HCT116 (cell line): ENCODE data around the gene ANKLE1. TPM values are rescaled to one million over a fixed set of nuclear protein-coding genes. Genes with fewer than 3 reads are reported as not detected.

Experiments
- ATAC-seq: fragments of 200-7000 bp; cut with Tn5 transposase; 2 replicates; pipeline ENCODE4 v1.9.1; 2020; ENCODE audit warnings: mild to moderate bottlenecking, moderate library complexity
- BruUV-seq: library from RNA; stranded (reverse); fragments of 400-500 nt; replicated peaks from 2 replicates; lab custom pipeline; 2021; lab: Mats Ljungman, UMichigan
- CTCF ChIA-PET: fragments of 300-600 bp; sonication (Branson Sonifier 250); formaldehyde crosslinking; loops from one replicate; lab custom pipeline; 2021; ENCODE audit warnings: antibody characterized with exemption; lab: Charles Lee
- POLR2A ChIA-PET: fragments of 300-600, 350-600 bp; sonication (Branson Sonifier 250); formaldehyde crosslinking; loops from one replicate; lab custom pipeline; 2021; ENCODE audit warnings: antibody characterized with exemption; lab: Charles Lee
- RAD21 ChIA-PET, 2 experiments: fragments of 300-600 bp; sonication (Branson Sonifier 250); formaldehyde crosslinking; loops; one replicate each; lab custom pipeline; 2023; ENCODE audit warnings: low total read pairs in 2 of 2; ENCODE audit not compliant: uncharacterized antibody in 2 of 2, unreplicated experiment in 2 of 2, low non-redundant PET in 1 of 2; lab: Charles Lee
- DNase-seq: peaks from one replicate; pipeline ENCODE4 v3.0.0-alpha.2; 2010; ENCODE audit warnings: low read depth, low spot score
- H2AFZ ChIP-seq: fragments of 200-600 bp; shearing (Covaris generic), sonication (generic); 2 replicates; pipeline ENCODE4 v1.6.1; 2017; ENCODE audit warnings: low read depth, mixed run types, mixed read lengths, antibody characterized with exemption, low read length; ENCODE audit not compliant: poor library complexity, severe bottlenecking
- H3K27ac ChIP-seq: 2 replicates; pipeline ENCODE4 v1.5.1; 2012; ENCODE audit warnings: low read depth, low read length
- H3K27me3 ChIP-seq: fragments of 200-600 bp; sonication (generic); 2 replicates; pipeline ENCODE4 v1.6.1; 2016; ENCODE audit warnings: mixed run types, low read length, mixed read lengths; ENCODE audit not compliant: insufficient read depth
- H3K36me3 ChIP-seq, 2 experiments: fragments of 200-500 bp in 1 of 2; fragments of 200-600 bp in 1 of 2; sonication (Bioruptor generic) in 1 of 2; sonication (generic) in 1 of 2; 2 replicates each; pipeline versions ENCODE4 v1.5.1 to v1.6.1; 2014 to 2016; ENCODE audit warnings: low read length in 2 of 2, inconsistent platforms in 1 of 2, mixed read lengths in 1 of 2, mixed run types in 1 of 2; ENCODE audit not compliant: insufficient read depth in 2 of 2, control insufficient read depth in 1 of 2
- H3K4me1 ChIP-seq, 2 experiments: fragments of 200-600 bp in 1 of 2; sonication (generic) in 1 of 2; 2 replicates each; pipeline versions ENCODE4 v1.5.1 to v1.6.1; 2012 to 2017; ENCODE audit warnings: low read length in 2 of 2, inconsistent platforms in 1 of 2, mild to moderate bottlenecking in 1 of 2, mixed read lengths in 1 of 2, mixed run types in 1 of 2, moderate library complexity in 1 of 2; ENCODE audit not compliant: insufficient read depth in 2 of 2, control insufficient read depth in 1 of 2
- H3K4me2 ChIP-seq: fragments of 200-600 bp; sonication (generic); 2 replicates; pipeline ENCODE4 v1.6.1; 2017; ENCODE audit warnings: mixed run types, low read length, mixed read lengths
- H3K4me3 ChIP-seq, 2 experiments: fragments of 200-600 bp in 1 of 2; sonication (generic) in 1 of 2; replicated peaks in 1 of 2; 2 replicates each; pipeline ENCODE4 v1.5.1; 2011 to 2016; ENCODE audit warnings: low read length in 2 of 2, control low read depth in 1 of 2, low read depth in 1 of 2, mild to moderate bottlenecking in 1 of 2, mixed read lengths in 1 of 2, mixed run types in 1 of 2
- H3K79me2 ChIP-seq: fragments of 200-600 bp; sonication (generic); 2 replicates; pipeline ENCODE4 v1.6.1; 2017; ENCODE audit warnings: mild to moderate bottlenecking, mixed run types, low read length, moderate library complexity, mixed read lengths; ENCODE audit not compliant: insufficient read depth
- H3K9ac ChIP-seq: fragments of 200-600 bp; sonication (generic); 2 replicates; pipeline ENCODE4 v1.6.1; 2016; ENCODE audit warnings: low read length, mixed read lengths
- H3K9me2 ChIP-seq: fragments of 200-600 bp; sonication (generic), shearing (Covaris generic); 2 replicates; pipeline ENCODE4 v1.6.1; 2017; ENCODE audit warnings: mixed run types, mild to moderate bottlenecking, moderate library complexity; ENCODE audit not compliant: insufficient read depth
- H3K9me3 ChIP-seq, 2 experiments: fragments of 200-500 bp in 1 of 2; fragments of 200-600 bp in 1 of 2; sonication (Bioruptor generic) in 1 of 2; sonication (generic) in 1 of 2; 2 replicates each; pipeline ENCODE4 v1.6.1; 2014 to 2017; ENCODE audit warnings: low read length in 2 of 2, mixed read lengths in 2 of 2, inconsistent platforms in 1 of 2, low read depth in 1 of 2, mild to moderate bottlenecking in 1 of 2, mixed run types in 1 of 2, moderate library complexity in 1 of 2; ENCODE audit not compliant: control insufficient read depth in 1 of 2, insufficient read depth in 1 of 2
- H4K20me1 ChIP-seq: fragments of 200-600 bp; sonication (generic), shearing (Covaris generic); 2 replicates; pipeline ENCODE4 v1.6.1; 2017; ENCODE audit warnings: mixed run types, mild to moderate bottlenecking, moderate library complexity; ENCODE audit not compliant: insufficient read depth
- POLR2AphosphoS5 ChIP-seq: IDR thresholded peaks from 2 replicates; pipeline ENCODE4 v1.6.1; 2011; ENCODE audit warnings: mild to moderate bottlenecking, low read depth, low read length, moderate library complexity
- SIN3A ChIP-seq: IDR thresholded peaks from 2 replicates; pipeline ENCODE4 v1.6.1; 2012; ENCODE audit warnings: low read depth
- intact Hi-C: fragments of 100-400 bp; cut with micrococcal nuclease; formaldehyde crosslinking; loops from 2 replicates; pipeline ENCODE4 v1.10.0; 2022
- total RNA-seq: library from RNA; stranded (reverse); gene quantifications from one replicate; pipeline ENCODE4 v1.2.1, GENCODE V29; 2021; ENCODE audit not compliant: unreplicated experiment
- TF ChIP-seq, protein P1 (sequence below): IDR thresholded peaks from 2 replicates; pipeline ENCODE4 v1.6.1; 2012; ENCODE audit warnings: low read depth
- TF ChIP-seq, protein P2 (sequence below): IDR thresholded peaks from 2 replicates; pipeline ENCODE4 v1.6.1; 2012

Gene ANKLE1
- total RNA-seq, 1 experiment from 2014 or later = 14.8 TPM

DNA sequence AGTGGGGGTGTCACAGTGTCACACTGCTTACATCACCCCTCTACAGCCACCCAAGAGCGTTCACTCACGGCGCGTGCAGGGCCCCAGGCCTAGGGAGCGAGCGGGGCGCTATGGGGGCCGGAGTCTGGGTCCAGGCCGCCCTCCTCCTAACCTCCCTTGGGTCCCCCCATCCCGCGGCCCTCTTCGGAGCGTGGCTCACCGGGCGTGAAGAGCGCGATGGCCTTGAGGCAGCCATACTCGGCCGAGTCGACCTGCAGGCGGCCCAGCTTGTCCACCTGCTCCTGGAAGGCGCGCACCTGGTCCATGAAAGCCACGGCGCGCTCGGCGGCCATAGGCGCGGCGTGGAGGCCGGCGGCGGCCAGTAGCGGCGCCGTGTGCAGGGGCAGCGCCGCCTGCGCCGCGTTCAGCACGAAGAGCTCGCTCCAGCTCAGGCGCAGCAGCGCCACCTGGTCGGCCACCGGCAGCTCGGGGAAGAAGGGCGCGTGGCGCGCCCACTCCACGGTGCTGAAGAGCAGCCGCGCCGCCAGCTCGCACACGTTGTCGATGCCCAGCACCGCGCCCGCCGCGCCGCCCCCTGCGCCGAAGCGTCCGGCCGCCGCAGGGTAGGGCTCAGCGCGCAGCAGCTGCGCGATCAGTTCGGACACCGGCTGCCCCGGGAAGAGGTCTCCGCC, 46.3 kb upstream of the ANKLE1 start (continued):
- TF ChIP-seq, protein P1, sequence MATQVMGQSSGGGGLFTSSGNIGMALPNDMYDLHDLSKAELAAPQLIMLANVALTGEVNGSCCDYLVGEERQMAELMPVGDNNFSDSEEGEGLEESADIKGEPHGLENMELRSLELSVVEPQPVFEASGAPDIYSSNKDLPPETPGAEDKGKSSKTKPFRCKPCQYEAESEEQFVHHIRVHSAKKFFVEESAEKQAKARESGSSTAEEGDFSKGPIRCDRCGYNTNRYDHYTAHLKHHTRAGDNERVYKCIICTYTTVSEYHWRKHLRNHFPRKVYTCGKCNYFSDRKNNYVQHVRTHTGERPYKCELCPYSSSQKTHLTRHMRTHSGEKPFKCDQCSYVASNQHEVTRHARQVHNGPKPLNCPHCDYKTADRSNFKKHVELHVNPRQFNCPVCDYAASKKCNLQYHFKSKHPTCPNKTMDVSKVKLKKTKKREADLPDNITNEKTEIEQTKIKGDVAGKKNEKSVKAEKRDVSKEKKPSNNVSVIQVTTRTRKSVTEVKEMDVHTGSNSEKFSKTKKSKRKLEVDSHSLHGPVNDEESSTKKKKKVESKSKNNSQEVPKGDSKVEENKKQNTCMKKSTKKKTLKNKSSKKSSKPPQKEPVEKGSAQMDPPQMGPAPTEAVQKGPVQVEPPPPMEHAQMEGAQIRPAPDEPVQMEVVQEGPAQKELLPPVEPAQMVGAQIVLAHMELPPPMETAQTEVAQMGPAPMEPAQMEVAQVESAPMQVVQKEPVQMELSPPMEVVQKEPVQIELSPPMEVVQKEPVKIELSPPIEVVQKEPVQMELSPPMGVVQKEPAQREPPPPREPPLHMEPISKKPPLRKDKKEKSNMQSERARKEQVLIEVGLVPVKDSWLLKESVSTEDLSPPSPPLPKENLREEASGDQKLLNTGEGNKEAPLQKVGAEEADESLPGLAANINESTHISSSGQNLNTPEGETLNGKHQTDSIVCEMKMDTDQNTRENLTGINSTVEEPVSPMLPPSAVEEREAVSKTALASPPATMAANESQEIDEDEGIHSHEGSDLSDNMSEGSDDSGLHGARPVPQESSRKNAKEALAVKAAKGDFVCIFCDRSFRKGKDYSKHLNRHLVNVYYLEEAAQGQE = no peak
- TF ChIP-seq SIN3A = no peak
- TF ChIP-seq, protein P2, sequence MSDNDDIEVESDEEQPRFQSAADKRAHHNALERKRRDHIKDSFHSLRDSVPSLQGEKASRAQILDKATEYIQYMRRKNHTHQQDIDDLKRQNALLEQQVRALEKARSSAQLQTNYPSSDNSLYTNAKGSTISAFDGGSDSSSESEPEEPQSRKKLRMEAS = peak; percentile 72

DNA sequence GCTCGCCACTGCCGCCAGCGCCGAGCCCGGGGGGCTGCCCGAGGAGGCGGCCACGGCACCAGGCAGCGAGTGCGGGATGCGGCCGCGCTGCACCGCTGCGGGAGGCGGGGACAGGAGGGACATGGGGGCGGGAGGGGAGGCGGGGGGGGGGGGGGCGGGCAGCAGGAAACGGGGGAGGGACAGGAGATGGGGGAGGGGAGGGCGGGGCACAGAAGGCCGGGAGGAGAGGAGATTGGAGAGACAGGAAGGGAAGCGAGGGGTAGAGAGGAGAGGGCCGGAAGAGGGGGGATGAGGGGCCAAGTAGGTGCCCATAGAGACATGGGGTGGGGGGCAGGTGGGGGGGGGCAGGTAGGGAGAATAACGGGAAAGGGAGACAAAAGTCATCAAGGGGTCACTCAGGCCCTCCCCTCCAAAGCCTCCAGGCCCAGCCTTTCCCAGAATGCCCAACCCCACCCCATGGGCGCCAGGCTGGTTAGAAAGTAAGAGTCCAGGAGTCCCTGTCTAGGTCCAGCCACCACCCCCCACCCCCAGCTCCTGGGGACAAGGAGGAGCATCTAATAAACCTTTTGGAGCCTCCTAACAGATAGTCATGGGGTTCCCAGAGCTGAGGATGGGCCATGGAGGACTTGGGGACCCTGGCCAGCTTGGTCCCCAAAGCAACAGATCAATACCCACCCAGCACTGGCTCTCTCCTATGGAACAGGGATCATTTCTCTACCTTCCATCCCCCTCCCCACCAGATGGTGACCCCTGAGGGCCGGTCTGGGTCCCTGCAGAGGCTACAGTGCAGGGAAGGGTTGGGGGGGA, 45.5 kb upstream of the ANKLE1 start:
- Histone ChIP-seq H2AFZ (no peak overlapping the region), H3K36me3 (peaks cover 15 to 16% of the 10 kb centered on the region in 2 experiments; a peak in 3 of 4 replicates), H3K9ac (peak overlapping the region; percentile 94), H3K4me2 (peak overlapping the region; percentile 98), H3K27ac (peak overlapping the region; percentile 100), H3K9me3 (no peaks in the 10 kb centered on the region), H3K4me3 (peak overlapping the region; percentile 91 to 93), H3K27me3 (no peaks in the 10 kb centered on the region), H4K20me1 (peaks cover 7% of the 10 kb centered on the region; the same call in 1 of the 2 replicates), H3K9me2 (no peaks in the 10 kb centered on the region), H3K79me2 (peaks cover 60% of the 10 kb centered on the region), H3K4me1 (peaks cover 13 to 25% of the 10 kb centered on the region in 2 experiments)
- ATAC-seq = peak; percentile 56
- intact Hi-C loops = no loop called here
- ChIA-PET POLR2A (interaction anchor here (0.8 to 3.8 kb wide), 10 partner anchors 8 to 156 kb away, joined by 3 to 29 read pairs (median 4); partner anchors contain the start of genes BABAM1, OCEL1 and USE1), CTCF (no interaction called here), RAD21 (interaction anchor here in 1 of 2 experiments (1.9 kb wide), 1 partner anchor 10 kb away, joined by 5 read pairs; the partner anchor contains the start of gene OCEL1)
- TF ChIP-seq POLR2AphosphoS5 (peak; percentile 63; the same call in 1 of the 2 replicates), SIN3A (no peak)
- BruUV-seq = no TSS peak
- no peak for DNase-seq
